KBM-7 (cell line): ENCODE results near the gene RPL18.
A peak's percentile ranks its signal among the peaks of the same experiment; 100 is the strongest.
"Not testable (repeated sequence)": the region's sequence is repeated elsewhere in the genome, so short reads cannot be mapped to it uniquely, and the experiment has no call there.

Experiments used
- DNase-seq: peaks from one replicate; pipeline ENCODE4 v3.0.0-alpha.2; 2015
- in situ Hi-C: fragments of 300-500 bp; cut with MboI; formaldehyde crosslinking; loops from 2 replicates; pipeline ENCODE4 v1.14.3; 2020; ENCODE audit warnings: low sequenced_read_pairs, low pct_unique_long_range_greater_than_20kb, mixed read lengths

The RPL18 gene

GRCh38 chr19:48632692-48633147 is 13.7 kb upstream of the RPL18 start:
- in situ Hi-C loops: no loop called here

GRCh38 chr19:48632286-48632685 is 13.3 kb upstream of the RPL18 start:
- in situ Hi-C loops: not testable (repeated sequence)

More at GRCh38 chr19:48632692-48633147, 13.7 kb upstream of the RPL18 start:
- DNase-seq: no peak

GRCh38 chr19:48631225-48631624 is 12.2 kb upstream of the RPL18 start:
- in situ Hi-C loops: no loop called here
- DNase-seq: no peak

More at GRCh38 chr19:48632286-48632685, 13.3 kb upstream of the RPL18 start:
- not testable (repeated sequence) for DNase-seq

GRCh38 chr19:48630296-48631063 is 11.5 kb upstream of the RPL18 start:
- in situ Hi-C loops: no loop called here
- no peak for DNase-seq

GRCh38 chr19:48629599-48630295 is 10.8 kb upstream of the RPL18 start:
- in situ Hi-C loops: no loop called here
- DNase-seq: no peak

GRCh38 chr19:48629297-48629598 is 10.3 kb upstream of the RPL18 start:
- in situ Hi-C loops: no loop called here
- no peak for DNase-seq

- in situ Hi-C loops: no loop called here
- no peak for DNase-seq
These were observed 9.7 kb upstream of the RPL18 start for GRCh38 chr19:48628486-48629296.

GRCh38 chr19:48627865-48628314 is 8.9 kb upstream of the RPL18 start:
- no peak for DNase-seq
- in situ Hi-C loops: no loop called here

GRCh38 chr19:48627201-48627864 is 8.4 kb upstream of the RPL18 start:
- in situ Hi-C loops: no loop called here

GRCh38 chr19:48625891-48626327 is 6.9 kb upstream of the RPL18 start:
- in situ Hi-C loops: no loop called here
- DNase-seq: no peak

More at GRCh38 chr19:48627201-48627864, 8.4 kb upstream of the RPL18 start:
- DNase-seq: no peak

- in situ Hi-C loops: no loop called here
- no peak for DNase-seq
These were observed 6.1 kb upstream of the RPL18 start for GRCh38 chr19:48624791-48625723.

- peak; percentile 97 for DNase-seq
- in situ Hi-C loops: no loop called here
These were observed 5.2 kb upstream of the RPL18 start for GRCh38 chr19:48624067-48624594.

GRCh38 chr19:48623556-48624066 is 4.6 kb upstream of the RPL18 start:
- DNase-seq: no peak
- in situ Hi-C loops: no loop called here

- no peak for DNase-seq
- in situ Hi-C loops: no loop called here
These were observed 961 bp upstream of the RPL18 start for GRCh38 chr19:48619692-48620585.

- in situ Hi-C loops: no loop called here
These were observed 581 bp downstream of the RPL18 start for GRCh38 chr19:48618278-48618915.

GRCh38 chr19:48617146-48617937 is 1.6 kb downstream of the RPL18 start:
- no peak for DNase-seq
- in situ Hi-C loops: no loop called here

More at GRCh38 chr19:48618278-48618915, 581 bp downstream of the RPL18 start:
- no peak for DNase-seq
